Left renal cortex interstitium (tissue), 4 donors: ENCODE data around the gene GOLGA6L2. TPM values are rescaled to one million over a fixed set of nuclear protein-coding genes. Genes with fewer than 3 reads are reported as not detected.
"Not testable (repeated sequence)": the region's sequence is repeated elsewhere in the genome, so short reads cannot be mapped to it uniquely, and the experiment has no call there.

ENCODE experiments used
- DNase-seq, 4 donors: peaks; one replicate each; pipeline ENCODE4 v3.0.0-alpha.2; 2013; ENCODE audit warnings: low read depth in 4 of 4, low spot score in 2 of 4, missing footprints in 1 of 4
- polyA plus RNA-seq, 4 donors: library from polyadenylated mRNA; unstranded; fragments of 120-200 nt; gene quantifications; one replicate each; pipeline ENCODE4 v1.2.1, GENCODE V29; 2013; ENCODE audit not compliant: insufficient read length in 4 of 4

GOLGA6L2 gene
- polyA plus RNA-seq, 4 donors, result not detected

DNA sequence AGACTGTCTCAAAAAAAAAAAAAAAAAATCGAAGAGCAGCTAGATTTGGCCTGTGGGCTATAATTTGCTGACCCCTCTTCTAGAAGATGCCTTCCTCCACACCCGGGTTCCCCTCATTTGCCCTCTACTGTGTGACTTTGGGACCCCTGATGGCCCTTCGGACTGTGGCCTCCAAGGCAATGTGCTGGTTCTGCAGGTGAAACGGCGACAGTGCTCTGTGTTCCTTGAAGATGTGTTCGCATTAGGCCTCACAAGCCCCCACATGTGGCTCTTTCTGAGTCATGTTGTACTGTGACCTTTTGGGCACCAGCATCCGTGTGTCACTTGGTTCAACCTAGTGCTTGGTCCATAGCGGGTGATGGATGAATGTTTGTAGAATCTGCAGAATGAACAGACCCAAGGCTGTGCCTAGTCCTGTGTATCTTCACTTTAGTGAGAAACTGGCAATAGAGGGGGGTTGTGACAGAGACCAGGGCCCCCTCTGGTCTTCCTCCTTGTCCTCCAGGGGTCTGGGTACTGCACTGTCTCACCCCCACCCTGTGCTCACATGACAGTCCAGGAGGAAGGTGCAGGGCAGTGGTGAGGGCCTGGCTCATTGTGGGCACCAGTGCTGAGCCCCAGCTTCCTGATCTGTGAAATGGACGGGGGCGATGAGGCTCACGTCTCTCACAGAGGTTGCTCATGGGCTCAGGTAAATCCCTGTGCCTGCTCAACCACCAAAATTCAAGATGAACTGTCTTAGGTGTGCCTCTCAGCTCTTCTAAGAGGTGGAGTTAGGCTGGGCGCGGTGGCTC lies 22.7 kb downstream of the GOLGA6L2 start:
- no peak for DNase-seq

DNA sequence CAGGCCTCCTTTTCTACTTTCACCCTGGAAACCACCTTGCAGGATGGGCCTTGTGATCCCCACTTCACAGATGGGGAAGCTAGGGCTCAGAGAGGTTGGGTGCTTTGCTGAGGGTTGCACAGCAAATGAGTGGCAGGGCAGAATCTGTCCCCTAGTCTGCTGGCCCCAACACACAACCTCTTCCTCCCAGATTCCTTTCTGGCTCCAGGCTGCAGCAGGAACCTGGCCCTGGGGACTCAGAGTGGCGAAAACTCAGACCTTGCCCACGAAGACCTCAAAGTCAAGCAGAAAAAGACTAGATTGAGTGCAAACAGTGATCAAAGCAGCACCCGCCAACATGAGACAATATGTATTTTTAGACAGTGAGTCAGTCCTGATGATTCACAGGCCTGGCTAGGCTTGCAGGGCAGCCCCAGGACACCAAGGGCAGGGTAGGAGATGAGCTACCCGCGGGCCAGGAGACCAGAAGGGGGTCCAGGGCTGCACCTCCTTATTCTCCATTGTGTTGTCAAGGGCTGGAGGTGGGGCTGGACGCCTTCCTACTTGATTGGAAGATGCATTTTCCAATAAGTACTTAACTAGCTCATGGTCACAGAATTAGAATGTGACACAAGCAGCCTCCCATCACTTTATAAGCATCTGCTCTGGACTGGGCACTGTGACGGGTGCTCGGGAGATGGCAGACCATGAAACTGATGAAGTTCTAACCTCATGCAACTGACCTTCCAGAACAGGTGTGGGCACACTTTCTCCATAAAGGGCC lies 23.9 kb downstream of the GOLGA6L2 start:
- DNase-seq, result no peak

DNA sequence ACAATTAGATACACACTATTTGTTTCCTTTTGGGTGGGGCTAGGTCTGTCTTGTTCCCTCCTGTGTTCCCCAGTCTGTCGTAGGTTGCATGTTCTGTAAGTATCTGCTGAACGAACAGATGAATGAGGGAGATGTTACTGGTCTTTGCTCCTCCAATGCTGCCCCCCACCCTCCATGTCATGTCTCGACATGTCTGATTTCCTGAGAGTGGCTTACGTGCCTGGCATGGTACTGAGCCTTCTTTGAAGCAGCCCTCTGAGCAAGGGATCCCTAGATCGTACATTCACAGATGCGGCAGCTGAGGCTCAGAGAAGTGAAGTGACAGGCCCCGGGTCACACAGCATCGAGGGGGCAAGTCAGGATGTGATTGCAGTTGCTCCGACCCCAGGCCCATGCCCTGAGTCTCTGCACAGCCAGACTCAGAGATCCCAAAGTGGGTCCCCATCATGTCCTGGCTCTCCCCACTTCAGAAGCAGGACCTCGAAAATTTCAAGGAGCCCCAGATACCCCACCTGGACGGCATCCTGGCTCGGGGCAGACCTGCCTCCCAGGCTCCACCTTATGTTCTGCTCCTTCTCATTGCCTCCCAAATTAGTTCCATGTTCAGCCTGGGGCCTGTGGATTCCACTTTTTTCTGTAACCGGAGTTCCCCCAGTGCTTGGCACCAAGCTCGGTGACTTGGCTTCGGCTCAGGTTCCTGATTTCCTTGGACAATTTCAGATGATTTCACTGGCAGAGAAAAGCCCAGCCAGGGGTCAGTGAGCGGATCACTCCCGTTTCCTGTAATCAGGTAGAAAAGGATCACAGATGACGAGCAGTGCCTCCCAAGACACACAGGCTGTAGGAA lies 24.7 kb downstream of the GOLGA6L2 start:
- DNase-seq, result no peak

DNA sequence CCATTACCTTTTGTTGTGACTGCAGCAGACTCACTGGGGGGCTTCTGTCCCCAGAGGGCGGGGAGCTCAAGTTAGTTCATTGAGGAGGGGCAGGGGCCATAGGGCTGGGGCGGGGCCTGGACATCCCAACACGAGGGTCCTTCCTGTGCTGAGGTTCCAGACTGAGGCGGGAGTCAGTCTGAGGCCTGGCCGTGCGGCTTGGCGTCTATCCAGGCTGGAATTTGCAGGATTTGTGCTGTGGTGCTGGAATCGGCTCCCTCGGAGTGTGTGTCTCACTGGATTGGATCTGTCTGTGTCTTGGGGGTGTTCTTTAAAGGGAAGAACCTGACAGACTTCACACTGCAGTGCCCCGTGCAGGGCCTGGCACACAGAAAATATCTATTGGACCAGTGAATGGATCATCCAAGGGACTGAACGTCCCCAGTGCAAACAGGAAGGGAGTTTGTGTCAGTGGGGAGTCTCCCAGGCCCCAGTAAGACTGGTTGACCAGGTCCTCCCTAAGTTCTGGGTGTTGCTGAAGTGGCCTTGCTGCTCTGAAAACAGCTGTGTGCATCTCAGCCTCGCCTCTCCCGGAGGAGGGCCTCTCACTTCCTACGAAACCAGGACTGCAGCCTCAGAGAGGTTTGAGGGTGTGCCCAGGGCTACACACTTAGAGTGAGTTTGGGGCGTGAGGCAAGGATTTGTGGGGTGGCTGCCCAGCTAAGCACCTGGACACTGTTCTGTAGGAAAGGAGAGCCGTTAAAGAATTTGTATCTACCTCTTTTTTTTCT lies 26.1 kb downstream of the GOLGA6L2 start:
- DNase-seq, result no peak

DNA sequence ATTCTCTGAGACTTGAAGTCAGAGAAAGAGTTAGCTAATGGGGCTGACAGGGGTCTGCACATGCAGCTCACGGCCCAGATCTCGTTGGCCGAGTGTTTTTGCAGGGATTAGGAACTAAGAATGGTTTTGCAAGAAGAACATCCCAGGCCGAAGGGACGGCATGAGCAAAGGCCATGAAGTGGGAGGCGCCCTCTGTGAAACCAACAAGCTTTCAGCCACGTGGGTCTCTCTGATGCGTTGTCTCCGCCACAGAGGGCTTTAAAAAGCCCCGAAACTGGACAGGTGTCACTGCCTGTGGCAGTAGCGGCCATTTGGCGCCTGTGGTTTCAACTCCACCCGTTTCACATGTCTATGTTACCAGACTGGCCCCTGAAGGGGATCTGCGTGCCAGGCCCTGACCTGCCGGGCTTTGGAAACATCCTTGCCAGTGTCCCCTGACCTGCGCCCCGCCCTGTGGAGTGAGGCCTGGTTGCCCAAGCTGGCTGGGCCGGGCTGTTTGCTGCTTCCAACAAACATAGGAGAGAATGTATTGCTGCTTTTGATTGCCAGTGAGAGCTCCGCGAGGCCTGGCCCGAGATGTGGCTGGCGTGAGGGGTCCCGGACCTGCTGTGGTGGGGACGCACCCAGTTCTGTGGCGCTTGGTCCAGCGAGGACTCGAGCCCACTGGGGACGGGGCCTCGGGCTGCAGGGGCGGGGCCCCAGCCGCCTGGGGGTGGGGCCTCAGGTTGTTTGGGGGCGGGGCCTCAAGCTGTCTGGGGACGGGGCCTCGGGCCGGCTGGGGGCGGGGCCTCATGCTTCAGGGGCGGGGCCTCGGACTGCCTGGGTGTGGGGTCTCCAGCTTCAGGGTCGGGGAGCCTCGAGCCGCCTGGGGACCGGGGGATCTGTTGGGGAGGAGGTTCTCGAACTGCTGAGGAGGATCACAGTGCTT lies 30.4 kb downstream of the GOLGA6L2 start:
- no peak for DNase-seq

DNA sequence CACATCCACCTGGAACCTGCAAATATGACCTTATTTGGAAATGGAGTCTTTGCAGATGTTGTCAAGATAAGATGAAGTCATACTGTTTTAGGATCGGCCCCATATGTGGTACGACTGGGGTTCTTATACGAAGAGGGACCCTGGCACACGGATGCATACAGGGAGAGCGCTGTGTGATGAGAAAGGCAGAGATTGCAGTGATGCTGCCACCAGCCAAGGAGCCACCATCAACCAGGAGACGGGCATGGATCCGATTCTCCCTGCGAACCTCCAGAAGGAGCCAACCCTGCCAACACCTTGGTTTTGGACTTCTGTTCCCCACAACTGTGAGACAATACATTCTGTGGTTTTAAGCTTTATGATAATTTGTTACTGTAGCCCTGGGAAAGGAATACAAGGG lies 31.2 kb downstream of the GOLGA6L2 start:
- DNase-seq, result not testable (repeated sequence)

DNA sequence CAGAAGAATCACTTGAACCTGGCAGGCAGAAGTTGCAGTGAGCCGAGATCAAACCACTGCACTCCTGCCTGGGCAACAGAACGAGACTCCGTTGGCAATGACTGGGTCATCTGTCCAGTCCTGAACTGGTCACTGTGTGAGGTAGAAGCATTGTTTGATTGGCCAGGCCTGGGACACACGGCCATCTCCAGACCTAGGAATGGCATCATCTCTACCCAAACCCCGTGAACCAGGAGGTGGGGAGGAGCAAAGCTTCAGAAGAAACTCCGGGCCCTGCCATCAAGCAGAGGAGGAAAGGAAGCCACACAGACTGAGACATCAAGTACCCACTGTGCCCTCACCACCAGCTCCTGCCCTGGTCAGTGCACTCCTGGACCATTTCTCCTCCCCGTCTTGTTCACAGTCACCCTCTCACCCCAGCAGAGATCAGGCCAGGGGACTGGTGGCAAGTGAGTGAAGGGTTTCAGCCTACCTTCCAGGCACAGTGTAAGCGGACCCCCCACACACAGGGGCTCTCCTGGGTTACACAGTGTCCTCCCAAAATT lies 31.6 kb downstream of the GOLGA6L2 start:
- no peak for DNase-seq

- not testable (repeated sequence) for DNase-seq
Measured at GRCh38 chr15:23412881-23413600, 34.0 kb downstream of the GOLGA6L2 start.

DNA sequence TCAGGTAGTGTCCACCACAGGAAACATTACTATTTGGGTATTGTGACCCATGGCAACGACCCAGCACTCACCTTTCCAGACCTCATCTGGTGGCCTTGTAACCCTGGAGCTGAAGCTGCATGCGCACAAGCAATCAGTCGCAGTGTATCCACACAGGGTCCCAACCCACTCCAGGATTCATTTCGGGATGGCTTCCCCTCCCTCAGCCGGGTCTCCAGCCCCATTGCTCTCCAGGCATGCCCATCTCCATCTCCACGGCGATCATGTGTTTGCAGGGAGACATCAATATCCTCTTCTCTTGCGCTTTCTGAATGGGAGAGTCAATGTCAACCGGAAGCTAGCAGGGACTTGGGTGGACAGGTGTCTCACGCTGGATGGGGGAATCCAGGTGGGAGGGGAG lies 35.2 kb downstream of the GOLGA6L2 start:
- no peak for DNase-seq

- DNase-seq, result no peak
Measured at GRCh38 chr15:23403550-23403949, 43.5 kb downstream of the GOLGA6L2 start.

GRCh38 chr15:23402544-23402943 lies 44.5 kb downstream of the GOLGA6L2 start:
- DNase-seq, result no peak

DNA sequence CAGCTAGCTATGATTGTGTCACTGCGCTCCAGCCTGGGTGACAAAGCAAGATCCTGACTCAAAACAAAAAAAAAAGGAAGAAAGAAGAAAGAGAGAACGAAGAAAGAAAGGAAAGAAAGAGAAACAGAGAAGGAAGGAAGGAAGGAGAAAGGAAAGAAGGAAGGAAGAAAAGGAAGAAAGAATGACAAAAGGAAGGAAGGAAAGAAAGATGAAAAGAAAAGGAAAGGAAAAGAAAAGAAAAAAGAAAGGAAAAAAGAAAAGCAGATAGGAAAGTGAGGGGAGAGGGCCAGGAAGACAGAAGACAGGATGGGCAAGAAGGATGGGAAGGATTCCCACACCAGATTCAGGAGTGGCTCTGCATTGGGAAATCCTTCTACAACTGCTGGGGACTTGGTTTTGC lies 44.9 kb downstream of the GOLGA6L2 start:
- no peak for DNase-seq

DNA sequence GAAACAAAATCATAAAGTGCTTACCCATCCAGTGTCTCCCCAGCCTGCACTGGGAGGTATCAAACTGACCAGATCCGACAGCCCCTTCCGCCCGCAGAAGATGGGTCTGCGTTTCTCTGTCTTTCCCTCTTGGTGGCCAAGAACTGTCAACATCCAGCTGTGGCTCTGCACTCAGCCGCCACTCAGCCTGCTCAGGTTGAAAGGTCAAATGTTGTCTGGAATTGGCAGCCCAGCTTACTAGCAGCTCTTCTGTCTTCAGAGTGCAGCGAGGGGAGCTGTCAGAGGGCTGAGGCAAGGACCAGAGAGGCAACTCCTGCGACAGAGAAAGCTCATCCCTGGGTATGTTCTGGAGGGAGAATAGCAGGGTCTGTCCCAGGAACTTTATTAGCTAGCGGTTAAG lies 45.4 kb downstream of the GOLGA6L2 start:
- no peak for DNase-seq

GRCh38 chr15:23399207-23399606 lies 47.8 kb downstream of the GOLGA6L2 start:
- not testable (repeated sequence) for DNase-seq

DNA sequence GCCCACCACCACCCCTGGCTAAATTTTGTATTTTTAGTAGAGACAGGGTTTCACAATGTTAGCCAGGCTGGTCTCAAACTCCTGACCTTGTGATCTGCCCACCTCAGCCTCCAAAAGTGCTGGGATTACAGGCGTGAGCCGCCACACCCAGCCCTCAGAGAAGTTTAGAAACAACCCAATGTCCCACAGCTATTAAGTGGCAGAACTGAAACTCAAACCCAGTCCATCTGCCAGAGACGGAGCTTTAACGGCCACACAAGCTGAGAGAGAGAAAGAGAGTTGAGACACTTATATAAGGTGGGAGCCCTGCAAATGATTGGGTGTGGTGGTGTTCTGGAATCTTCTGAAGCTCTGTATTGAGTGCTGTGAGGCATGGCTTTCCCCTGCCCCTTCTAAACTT lies 48.7 kb downstream of the GOLGA6L2 start:
- not testable (repeated sequence) for DNase-seq

DNA sequence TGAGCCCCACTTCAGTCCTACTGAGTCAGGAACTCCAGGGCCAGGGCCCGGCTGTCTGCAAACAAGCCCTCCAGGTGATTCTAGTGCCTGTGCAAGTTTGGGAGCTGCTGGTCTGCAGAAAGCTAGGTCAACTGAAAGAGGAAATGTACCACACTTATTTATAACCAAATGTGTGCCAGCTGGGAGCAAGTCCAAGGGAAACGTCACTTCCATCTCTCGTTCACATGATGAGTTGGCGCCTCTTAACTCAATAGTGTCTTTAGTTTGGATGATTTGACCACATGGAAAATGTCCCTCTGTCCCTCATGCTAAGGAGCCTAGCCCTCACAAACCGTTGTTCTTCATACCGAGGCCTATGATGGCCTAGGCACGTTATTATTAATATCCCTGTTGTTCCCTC lies 49.3 kb downstream of the GOLGA6L2 start:
- no peak for DNase-seq

- DNase-seq, result no peak
Measured at GRCh38 chr15:23395832-23396231, 51.2 kb downstream of the GOLGA6L2 start.

- no peak for DNase-seq
Measured at GRCh38 chr15:23395030-23395692, 51.9 kb downstream of the GOLGA6L2 start.
